GM10266 (cell line): ENCODE results near the gene WDPCP.
A peak's percentile ranks its signal among the peaks of the same experiment; 100 is the strongest.

Source experiments
- DNase-seq: peaks from one replicate; pipeline ENCODE4 v3.0.0; 2012; ENCODE audit errors: extremely low spot score
- CTCF ChIP-seq: IDR thresholded peaks from 2 replicates; pipeline ENCODE4 v1.5.1; 2012; ENCODE audit warnings: mild to moderate bottlenecking, low read depth; ENCODE audit not compliant: control insufficient read depth, insufficient read depth; ENCODE audit errors: missing control alignments

The WDPCP gene

DNA sequence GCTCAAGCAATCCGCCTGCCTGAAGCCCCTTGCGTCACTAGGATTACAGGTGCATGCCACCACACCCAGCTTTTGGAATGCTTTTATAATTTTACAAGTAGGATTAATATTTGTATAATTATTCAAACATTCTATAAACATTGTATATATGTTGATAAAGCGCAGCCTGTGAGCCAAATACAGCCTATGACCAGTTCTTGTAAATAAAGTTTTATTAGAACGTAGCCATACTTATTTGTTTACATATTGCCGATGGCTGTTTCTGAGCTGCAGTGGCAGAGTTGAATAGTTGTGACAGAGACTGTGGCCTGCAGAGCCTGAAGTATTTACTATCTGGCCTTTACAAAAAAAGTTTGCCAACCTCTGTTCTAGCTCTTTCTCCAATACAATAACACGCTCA is 305.0 kb downstream of the WDPCP start:
- no peak for DNase-seq
- no peak for TF ChIP-seq CTCF

DNA sequence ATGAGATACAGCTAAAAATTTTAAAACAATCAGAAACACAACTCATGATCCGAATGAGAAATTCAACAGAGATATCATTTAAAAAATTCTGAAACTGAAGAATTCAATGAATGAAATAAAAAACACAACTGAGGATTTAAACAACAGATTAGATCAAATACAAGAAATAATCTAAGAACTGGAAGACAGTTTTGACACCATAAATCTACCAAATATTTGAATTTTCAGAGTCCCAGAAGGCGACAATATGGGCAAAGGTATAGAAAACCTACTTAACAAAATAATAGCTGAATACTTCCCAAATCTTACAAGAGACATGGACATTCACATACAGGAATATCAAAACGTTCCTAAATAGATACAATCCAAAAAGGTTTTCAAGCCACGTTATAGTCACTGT is 315.7 kb downstream of the WDPCP start:
- no peak for DNase-seq
- TF ChIP-seq CTCF: no peak

DNA sequence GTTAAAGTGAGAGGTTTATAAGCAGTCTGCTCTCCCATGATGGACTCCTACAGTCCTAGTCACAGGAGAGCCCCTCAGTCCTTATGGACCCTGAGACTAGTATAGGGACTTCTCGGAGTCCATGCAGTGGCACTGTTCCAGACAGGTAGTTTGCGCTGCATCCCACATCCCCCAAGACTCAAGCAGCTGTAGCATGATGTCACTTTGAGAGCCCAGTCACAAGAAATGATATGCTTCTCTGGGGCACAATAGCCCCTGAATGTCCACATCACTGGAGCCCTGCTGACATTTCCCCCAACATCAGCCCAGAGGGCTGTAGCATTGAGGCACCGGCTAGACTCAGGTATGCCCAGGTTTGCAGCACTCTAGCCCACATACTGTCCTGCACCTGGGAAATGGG is 317.6 kb downstream of the WDPCP start:
- TF ChIP-seq CTCF: no peak
- no peak for DNase-seq

DNA sequence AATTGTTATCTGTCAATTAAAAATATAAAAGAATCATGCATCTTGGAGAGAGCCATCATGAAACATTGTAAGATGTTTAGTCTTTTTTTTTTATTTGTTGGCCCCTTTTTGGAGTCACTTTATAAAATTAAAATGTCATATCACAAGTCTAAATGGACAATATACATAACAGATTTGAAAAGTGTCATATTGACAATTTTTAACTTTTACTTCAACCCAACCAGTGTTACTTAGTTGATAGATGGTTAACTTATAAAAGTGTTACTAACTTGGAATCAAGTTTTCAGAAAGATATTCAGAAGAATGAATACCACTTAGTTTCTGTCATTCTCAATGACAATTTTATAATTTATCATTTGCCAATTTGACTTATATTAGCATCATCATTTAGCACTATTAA is 319.3 kb downstream of the WDPCP start:
- no peak for TF ChIP-seq CTCF
- no peak for DNase-seq

- DNase-seq: no peak
Observed at GRCh38 chr2:63261137-63261621, 327.1 kb downstream of the WDPCP start.

GRCh38 chr2:63257473-63257872 is 330.8 kb downstream of the WDPCP start:
- peak; percentile 9 for DNase-seq
- TF ChIP-seq CTCF: no peak

More at GRCh38 chr2:63261137-63261621, 327.1 kb downstream of the WDPCP start:
- TF ChIP-seq CTCF: no peak

DNA sequence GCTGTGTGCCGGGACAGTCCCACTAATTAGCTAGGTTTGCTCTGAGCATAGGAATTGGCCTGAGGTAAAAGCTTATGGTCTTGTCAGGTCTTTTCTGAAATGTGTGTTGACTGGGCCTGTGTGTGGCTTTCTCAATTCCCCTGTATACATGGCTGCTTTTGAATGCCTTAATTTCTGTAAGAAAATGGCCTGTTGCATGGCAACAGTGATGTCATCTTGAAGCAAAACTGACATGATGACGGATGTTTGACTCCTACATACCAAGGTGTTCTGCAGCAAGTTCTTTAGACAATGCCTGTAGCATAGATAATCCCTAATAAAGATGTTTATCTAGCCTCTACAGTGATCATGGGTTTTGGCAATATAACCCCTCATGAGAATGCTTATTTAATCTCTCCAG is 339.1 kb downstream of the WDPCP start:
- TF ChIP-seq CTCF: no peak
- no peak for DNase-seq
